Measurements from ENCODE around the gene DTNBP1.
"Not testable (repeated sequence)": the region's sequence is repeated elsewhere in the genome, so short reads cannot be mapped to it uniquely, and the experiment has no call there.

The DTNBP1 gene

GRCh38 chr6:15562977-15563376 lies 99.9 kb downstream of the DTNBP1 start:
- no peak for DNase-seq (ENCODE audit: extremely low read depth in 1 of 2, low read depth in 1 of 2)

GRCh38 chr6:15561447-15562199 lies 101.2 kb downstream of the DTNBP1 start:
- no peak for DNase-seq (ENCODE audit: extremely low read depth in 1 of 2, low read depth in 1 of 2)

- no peak for DNase-seq (ENCODE audit: extremely low read depth in 1 of 2, low read depth in 1 of 2)
Measured at GRCh38 chr6:15560713-15561112, 102.1 kb downstream of the DTNBP1 start.

DNA sequence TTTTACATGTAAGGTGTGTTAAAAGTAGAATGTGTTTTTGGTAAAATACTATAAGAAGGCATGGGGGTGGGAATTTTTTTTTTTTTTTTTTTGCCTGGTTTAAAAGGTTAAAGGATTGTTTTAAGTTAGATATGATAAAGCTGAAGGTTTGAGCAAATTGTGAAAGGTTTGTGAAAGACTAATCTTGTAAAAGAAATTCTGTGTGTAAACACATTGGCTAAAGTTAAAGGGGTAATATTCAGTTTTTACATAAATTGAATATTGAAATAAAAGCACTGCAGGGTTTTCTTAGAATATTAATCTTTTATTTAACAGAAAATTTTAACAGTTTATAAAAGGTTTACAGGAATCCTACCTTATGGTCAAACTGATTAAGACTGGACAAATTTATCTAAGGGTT lies 105.7 kb downstream of the DTNBP1 start:
- DNase-seq (ENCODE audit: extremely low read depth in 1 of 2, low read depth in 1 of 2): no peak

DNA sequence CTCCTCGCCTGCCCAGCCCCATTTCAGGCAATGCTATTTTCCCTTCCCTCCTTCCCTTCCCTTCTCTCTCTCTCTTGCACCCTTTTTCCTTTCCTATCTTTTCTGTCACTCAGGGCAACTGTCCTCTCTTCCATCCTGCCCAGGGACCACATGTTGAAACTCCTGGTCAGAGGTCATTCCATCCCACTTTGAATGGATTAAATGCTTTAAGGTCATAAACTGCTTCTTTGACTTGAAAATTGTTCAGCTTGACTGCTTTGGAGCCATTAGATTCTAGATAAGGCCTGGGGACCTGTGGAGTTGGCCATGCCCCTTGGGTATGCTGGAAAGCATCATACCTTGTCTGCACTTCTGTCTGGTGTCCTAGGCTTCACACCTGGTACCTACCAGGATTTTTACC lies 106.1 kb downstream of the DTNBP1 start:
- no peak for DNase-seq (ENCODE audit: extremely low read depth in 1 of 2, low read depth in 1 of 2)

DNA sequence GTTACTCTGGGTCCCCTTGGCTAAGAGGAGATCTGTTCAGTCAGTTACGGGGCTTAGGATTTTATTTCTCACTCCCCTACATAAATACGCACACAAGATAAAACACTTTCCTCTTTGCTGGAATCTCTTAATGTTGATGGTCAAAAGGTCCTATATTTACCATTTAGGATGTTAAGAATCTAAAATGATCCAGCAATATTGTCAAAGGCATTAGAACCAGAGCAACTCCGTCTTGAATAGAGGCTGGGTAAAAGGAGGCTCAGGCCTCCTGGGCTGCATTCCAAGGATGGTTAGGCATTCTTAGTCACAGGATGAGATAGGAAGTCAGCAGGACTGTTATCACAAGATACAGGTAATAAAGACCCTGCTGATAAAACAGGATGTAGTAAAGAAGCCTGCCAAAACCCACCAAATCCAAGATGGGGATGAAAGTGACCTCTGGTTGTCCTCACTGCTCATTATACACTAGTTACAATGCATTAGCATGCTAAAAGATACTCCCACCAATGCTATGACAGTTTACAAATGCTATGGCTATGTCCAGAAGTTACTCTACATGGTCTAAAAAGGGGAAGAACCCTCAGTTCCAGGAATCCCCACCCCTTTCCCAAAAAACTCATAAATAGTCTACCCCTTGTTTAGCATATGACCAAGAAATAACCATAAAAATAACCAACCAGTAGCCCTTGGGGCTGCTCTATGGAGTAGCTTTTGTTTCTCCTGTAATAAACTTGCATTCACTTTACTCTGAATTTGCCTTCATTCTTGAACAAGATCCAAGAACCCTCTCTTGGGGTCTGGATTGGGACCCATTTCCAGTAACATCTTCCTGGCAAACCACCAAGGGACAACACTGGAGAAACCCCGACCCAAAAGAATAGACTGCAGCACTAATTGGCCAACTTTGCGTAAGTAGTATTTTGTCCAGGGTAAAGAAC lies 107.5 kb downstream of the DTNBP1 start:
- no peak for DNase-seq (ENCODE audit: extremely low read depth in 1 of 2, low read depth in 1 of 2)

- no peak for DNase-seq (ENCODE audit: extremely low read depth in 1 of 2, low read depth in 1 of 2)
Measured at GRCh38 chr6:15554728-15555100, 108.1 kb downstream of the DTNBP1 start.

GRCh38 chr6:15553736-15554294 lies 109.0 kb downstream of the DTNBP1 start:
- DNase-seq (ENCODE audit: extremely low read depth in 1 of 2, low read depth in 1 of 2): no peak

DNA sequence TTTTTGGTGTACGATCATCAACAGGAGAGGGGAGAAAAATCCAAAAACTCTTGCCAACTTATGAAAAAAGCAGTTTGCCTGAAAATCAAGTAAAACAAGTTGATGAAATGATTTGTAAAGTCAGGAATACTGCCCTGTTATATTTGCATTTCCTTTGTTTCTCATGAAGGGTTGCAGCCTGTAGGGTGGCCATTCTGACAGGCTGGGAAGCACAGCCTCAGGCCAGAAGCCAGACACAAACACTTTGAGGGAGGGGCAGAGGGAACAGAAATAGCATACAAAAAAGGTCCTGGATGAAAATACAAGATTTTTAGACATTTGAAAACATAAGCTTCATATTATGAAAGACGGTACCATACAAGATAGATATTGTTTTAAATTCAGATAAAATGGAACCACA lies 109.8 kb downstream of the DTNBP1 start:
- no peak for DNase-seq (ENCODE audit: extremely low read depth in 1 of 2, low read depth in 1 of 2)

- DNase-seq (ENCODE audit: extremely low read depth in 1 of 2, low read depth in 1 of 2): no peak
Measured at GRCh38 chr6:15551798-15552197, 111.0 kb downstream of the DTNBP1 start.

DNA sequence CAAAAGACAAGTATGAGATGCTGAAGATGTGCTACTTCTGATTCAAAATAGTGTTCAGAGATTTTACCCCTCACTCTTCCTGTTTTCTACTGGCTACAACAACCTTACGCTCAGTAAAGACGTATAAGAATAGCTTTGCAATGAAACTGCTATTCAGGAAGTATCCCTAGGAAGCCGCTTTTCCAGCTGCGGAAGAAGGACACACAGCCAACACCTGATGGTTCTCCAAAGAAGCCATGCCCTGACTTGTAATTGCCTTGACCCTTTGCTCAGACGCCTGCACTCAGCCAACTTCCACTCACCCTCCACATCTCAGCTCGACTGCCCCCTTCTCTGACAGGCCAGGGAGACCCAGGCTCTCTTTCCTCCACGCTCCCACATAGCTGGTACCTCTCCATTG lies 111.6 kb downstream of the DTNBP1 start:
- DNase-seq (ENCODE audit: extremely low read depth in 1 of 2, low read depth in 1 of 2): no peak

DNA sequence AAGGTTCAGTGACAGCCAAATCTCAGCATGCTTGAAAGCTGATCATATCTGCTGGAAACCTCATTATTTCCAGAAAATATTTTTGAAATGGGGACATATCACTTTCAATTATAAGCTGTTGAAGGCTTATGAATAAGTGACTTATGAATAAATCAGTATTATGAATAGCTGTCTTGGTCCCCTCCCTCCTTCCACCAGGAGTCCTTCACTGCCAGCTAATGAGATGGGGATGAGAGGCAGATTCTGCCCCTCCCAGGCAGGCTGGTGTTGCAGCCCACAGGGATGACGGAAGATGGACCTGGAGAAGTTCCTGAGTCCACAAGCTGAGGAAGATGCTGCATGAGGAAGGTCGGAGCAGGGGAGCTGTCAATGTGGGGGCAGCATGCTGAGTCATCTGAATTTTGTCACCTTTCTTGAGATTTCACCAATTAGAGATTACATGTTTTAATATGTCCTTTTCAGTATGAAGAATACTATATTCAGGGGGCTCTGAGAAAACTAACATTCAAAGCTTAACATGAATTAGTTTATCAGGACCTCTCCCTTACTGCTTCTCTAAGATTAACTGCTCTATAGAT lies 112.2 kb downstream of the DTNBP1 start:
- no peak for DNase-seq (ENCODE audit: extremely low read depth in 1 of 2, low read depth in 1 of 2)

GRCh38 chr6:15549371-15549770 lies 113.5 kb downstream of the DTNBP1 start:
- no peak for DNase-seq (ENCODE audit: extremely low read depth in 1 of 2, low read depth in 1 of 2)

- no peak for DNase-seq (ENCODE audit: extremely low read depth in 1 of 2, low read depth in 1 of 2)
Measured at GRCh38 chr6:15547400-15547799, 115.4 kb downstream of the DTNBP1 start.

DNA sequence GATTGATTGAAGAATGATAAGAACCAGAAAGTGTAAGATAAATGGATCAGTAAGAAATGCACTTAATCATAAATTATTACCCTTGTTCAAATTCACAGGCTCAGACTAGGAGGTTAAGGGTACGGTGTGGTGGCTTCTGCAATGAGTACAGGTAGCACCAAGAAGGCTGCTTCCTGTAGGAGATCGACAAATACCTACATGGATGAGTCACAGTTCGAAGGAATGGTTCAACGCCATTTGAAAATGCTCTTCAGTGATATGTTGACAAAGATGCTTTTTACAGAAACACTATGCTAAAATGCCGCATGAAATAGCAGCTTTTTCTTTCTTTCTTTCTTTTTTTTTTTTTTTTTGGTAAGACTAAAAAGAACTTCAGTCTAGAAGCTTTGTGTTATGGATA lies 116.2 kb downstream of the DTNBP1 start:
- no peak for DNase-seq (ENCODE audit: extremely low read depth in 1 of 2, low read depth in 1 of 2)

GRCh38 chr6:15544321-15544900 lies 118.4 kb downstream of the DTNBP1 start:
- DNase-seq (ENCODE audit: extremely low read depth in 1 of 2, low read depth in 1 of 2): no peak

GRCh38 chr6:15543332-15543917 lies 119.4 kb downstream of the DTNBP1 start:
- not testable (repeated sequence) for DNase-seq (ENCODE audit: extremely low read depth in 1 of 2, low read depth in 1 of 2)

DNA sequence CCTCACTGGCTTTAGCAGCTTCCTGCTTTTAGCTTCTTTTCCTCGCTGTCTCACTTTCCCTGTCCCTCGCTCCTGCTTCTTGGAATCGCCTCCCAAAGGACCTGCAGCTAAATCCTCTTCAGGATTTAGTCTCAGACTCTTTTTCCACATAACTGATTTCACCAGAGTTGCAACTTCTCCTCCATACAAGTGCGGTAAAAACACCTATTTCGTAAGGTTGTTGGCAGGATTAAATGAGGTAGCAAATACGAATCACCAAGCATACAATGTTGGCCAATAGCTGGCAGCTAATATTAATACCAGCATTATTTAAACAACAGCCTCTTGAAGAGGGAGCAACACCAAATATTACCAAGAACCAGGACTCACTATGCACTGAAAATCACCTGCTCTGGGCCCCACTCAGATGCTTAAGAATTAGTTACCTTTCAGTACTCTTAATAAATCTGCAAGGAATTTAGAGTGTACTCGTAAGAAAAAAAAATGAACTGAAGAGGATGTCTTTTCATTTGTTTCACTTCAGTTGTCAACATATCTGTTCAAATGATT lies 123.0 kb downstream of the DTNBP1 start:
- no peak for DNase-seq (ENCODE audit: extremely low read depth in 1 of 2, low read depth in 1 of 2)

DNA sequence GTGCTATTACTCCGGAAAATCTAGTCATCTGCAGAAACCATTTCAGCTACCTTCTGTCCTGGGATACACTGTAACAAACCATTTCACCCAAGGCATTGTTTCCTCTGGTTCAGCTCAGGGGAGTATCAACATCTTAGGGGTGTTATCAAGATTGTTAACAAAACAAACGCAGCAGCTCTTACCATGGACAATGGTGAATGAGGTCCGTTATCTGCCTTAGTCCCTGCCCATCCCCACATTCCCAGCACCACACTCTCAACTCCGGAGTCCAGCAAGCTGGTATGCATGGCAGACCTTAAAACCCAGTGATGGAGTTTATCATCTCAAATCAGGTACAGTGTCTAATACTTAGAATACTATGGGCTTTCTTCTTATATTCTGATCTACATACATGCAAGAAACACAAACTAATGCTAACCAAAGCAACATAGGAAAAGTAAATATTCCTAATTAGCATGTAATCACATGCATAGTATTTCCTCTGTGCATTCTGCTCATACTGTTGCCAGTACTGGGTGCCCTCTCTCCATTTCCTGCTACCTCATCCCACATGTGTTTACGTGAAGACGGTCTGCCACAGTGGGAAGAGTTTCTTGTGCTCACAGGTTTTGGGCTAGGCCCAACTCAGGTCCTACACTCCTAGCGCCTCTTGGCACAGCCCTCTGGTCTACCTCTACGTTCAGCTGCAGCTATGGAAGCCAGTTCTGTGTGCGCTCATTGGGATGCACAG lies 123.9 kb downstream of the DTNBP1 start:
- no peak for DNase-seq (ENCODE audit: extremely low read depth in 1 of 2, low read depth in 1 of 2)

DNA sequence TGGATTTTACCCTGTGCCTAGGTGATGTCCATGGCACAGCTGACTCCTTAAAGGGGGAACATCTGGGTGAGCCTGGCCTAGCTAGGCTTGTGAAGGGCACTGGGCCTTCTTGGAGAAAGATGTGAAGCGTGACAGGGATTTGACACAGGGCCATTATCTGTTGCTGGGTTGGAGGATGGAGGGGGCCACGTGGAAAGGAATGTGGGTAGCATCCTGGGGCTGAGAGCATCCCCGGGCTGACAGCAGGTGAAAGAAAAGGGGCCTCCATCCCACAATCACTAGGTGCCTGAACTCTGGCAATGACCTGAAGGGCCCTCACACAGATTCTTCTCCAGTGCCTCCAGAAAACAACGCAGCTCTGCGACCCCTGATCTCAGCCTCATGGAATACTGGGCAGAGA lies 124.7 kb downstream of the DTNBP1 start:
- no peak for DNase-seq (ENCODE audit: extremely low read depth in 1 of 2, low read depth in 1 of 2)

Measured in stimulated activated CD8-positive, alpha-beta memory T cell treated with anti-CD3 and anti-CD28 coated beads, Interleukin-7, amount 100 ng/mL, for 48 hours (primary cell).